ENCODE data around the gene INSYN1.

DNA sequence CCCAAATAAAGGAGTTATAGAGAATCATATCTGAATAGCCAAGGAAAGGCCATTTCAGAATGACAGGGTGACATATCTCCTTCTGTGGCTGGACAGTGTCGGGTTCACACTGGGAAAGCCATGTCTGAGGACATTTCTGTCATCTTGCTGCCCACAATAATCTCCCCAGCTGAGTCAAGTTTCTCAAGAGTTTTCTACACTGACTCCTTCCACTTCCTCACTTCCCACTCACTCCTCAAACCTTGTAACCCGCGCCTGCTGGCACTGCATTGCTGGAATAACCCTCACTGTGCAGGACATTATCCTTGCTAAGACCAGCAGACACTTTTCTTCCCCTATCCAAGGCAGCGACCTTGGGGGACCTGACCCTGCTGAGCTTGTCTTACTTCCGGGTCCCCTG lies 5.3 kb upstream of the INSYN1 start:
- TF ChIP-seq EGR1 (IDR thresholded peaks at IDR 0.05) (no peak), CEBPB (IDR thresholded peaks at IDR 0.05) (no peak), TAF1 (IDR thresholded peaks at IDR 0.05; ENCODE audit: low read depth) (no peak), TEAD4 (IDR thresholded peaks at IDR 0.05) (no peak), USF1 (IDR thresholded peaks at IDR 0.05) (no peak), ZBTB7A (IDR thresholded peaks at IDR 0.05; ENCODE audit: low read depth) (no peak), NFIC (IDR thresholded peaks at IDR 0.05) (no peak)
- TF ChIP-seq, protein P1, sequence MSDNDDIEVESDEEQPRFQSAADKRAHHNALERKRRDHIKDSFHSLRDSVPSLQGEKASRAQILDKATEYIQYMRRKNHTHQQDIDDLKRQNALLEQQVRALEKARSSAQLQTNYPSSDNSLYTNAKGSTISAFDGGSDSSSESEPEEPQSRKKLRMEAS (IDR thresholded peaks at IDR 0.05), result no peak
